ENCODE measurements around the gene TMTC2.

DNA sequence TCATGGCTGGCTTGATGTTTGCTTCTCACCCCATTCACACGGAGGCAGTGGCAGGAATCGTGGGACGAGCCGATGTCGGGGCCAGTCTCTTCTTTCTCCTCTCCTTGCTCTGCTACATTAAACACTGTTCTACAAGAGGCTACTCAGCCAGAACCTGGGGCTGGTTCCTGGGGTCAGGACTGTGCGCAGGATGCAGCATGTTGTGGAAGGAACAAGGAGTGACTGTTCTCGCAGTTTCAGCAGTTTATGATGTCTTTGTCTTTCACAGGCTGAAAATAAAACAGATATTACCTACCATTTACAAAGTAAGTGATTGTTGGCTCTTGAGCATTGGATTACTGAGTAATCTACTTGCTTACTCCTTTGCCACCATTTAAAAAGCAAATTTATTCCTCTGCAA, 170.6 kb downstream of the TMTC2 start:
- TF ChIP-seq GATA2 (IDR thresholded peaks at IDR 0.05; ENCODE audit: low read depth, low read length) (no peak), GATA3 (IDR thresholded peaks at IDR 0.05; ENCODE audit: low read depth, low read length) (no peak)
